Stimulated activated CD4-positive, alpha-beta T cell treated with anti-CD3 and anti-CD28 coated beads, TNF-alpha, amount 100 ng/mL, for 1 hour (primary cell): ENCODE data around the gene XRCC2.

Experiments used
- DNase-seq, 3 donors: peaks; one replicate each; pipeline ENCODE4 v3.0.0-alpha.2; 2020; ENCODE audit warnings: low read depth in 3 of 3, low spot score in 1 of 3

XRCC2 gene

DNA sequence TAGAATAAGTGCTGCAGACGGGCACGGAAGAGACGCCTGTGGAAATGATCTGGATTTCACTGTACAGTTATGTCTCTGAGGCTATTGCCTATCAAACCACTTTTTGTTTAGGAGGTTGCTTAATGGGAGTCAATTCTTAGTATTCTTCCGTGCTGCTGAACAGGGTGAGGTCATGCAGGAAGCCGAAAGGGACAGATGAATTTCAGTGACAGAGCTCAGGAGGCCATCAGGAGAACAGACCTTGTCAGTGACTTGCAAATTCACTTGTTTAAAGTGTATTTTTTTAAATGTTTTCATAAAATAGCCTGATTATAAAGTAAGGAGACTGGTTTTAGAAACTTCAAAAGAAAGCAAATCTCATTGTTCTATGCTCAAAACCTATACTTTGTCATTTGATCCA lies 58.9 kb downstream of the XRCC2 start:
- no peak for DNase-seq

DNA sequence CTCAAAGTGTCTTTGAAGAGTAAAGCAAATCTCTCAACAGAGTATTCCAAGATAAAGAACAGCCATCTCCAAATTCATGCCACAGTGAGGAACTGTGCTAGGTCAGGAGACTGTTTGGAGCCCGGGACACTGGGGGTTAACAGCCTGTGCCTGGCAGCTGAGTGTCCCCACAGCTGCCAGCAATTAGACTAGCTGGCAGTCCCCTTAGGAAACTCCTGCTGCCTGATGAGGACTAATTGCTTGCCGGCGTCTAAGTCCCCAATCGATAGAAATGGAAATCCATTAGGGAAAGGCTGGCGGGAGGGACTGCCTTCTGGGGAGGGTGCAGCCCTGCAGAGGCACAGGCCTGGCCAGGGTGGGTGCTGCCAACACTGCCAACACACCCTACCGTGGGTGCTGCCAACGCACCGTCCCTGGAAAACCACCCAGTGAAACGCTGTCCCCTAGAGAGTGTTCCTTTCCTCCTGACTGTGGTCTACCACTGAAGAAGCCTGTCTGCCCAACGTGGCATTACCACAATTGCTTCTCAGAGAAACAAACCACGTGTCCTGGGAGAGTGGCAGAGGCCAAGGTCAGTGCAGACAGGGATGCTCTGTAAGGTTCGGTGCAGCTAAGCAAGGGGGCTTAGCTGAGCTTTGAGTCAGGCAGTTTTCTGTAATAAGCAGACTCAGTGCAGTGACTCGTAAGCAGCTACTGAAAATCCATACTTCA lies 60.8 kb downstream of the XRCC2 start:
- DNase-seq, result no peak

DNA sequence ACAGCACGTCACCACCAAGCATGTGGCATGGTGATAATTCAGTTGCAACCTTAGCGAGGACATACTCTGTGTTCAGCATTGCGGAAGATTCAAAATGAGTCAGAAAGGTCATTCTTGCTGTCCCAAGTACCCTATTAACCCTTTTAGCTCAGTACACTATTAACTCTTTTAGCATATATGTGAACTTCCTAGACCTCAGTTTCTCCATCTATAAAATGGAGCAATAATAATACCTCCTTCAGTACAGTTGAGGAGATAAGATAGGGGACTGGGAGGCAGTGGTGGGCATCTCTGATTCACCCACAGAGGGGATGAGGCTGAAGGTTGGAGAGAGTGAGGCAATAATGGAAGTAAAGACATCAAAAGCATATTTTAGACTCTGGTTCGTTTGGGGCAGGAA lies 67.3 kb downstream of the XRCC2 start:
- no peak for DNase-seq

DNA sequence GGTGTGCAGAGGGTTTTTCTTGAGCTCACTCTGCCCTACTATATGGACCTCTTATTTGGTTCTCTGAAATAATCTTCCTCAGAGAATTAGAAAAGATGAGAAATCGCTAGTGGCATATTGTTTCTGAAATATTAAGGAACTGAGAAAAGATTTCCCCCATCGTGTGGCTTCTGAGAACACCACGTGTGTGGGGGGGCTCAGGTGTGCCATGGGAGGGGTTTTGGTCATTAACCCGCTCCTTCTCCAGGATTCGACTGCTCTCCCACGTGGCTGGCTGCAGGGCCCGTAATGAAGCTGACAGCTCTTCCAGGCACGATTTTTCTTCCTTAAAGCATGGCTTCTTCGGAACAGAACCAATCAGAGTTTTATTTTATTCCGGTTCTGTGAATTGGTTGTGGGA lies 67.7 kb downstream of the XRCC2 start:
- DNase-seq, result no peak

DNA sequence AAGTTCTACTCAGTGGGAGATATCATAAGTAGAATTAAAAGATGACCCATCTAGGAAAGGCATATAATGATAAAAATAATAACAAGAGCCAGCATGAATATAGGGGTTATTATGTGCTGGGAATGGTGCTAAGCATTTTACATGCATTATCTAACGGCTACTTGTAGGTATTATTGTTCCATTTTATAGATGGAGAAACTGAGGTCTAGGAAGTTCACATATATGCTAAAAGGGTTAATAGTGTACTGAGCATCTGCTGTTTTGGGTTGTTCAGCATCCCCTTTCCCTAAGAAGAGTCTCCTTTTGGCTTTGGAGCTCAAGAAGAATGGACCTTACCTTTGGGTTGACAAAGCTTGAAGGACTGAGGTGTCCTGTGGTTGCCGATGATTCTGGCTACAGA lies 68.9 kb downstream of the XRCC2 start:
- no peak for DNase-seq

DNA sequence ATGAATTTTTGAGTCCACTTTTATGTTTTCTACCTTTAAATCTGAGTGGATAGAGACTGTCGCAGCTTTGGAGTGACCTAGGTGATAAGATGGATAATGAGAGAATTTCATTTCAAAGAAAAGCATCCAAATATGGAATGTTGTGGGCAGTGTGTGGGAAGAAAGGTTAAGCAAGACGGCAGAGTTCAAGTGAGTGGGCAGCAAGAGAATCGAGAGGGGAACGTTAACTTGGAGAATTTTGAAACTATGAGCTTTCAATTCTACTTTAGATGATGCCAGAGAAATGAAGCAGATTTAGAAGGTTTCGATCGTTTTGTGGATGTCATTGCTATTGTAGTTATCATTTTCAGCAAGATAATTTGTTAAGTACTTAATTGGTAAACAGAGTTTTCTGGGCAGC lies 73.0 kb downstream of the XRCC2 start:
- no peak for DNase-seq

DNA sequence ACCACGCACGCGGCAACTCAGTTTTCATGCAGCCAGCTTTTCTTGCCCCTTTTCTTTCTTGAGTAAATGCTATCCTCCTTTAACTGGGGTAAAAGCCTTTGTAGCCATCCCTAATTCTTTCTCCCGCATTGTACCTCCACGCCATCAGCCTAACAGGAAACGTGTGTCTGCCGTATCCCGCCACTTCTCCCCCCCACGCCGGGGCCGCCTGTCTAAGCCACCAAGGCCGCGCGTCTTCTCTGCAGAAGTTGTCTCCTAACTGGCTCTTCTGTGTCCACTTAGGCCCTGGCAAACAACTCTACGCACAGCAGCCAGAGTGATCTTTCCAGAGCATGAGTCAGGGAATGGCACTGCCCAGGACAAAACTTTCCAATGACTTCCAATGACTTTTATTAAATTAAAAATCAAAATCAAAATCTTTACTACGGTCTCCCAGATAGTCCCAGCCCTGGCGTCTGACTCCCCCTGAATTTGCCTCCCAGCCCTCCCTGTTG lies 74.6 kb downstream of the XRCC2 start:
- DNase-seq, result no peak

DNA sequence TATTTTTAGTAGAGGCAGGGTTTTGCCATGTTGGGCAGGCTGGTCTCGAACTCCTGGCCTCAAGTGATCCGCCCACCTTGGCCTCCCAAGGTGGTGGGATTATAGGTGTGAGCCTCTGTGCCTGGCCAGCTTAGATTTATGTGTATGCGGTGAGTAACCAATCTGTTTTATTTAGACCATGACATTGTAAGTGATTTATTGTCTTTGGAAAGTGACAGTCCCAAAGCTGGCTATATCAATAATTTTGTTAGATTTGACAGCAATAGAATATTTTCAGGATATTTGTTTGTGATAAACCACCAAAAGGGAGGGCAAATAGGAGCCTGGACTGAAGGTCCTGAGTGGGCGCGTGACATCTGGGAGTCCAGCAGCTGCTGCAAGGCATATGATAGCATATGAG lies 75.7 kb downstream of the XRCC2 start:
- no peak for DNase-seq

DNA sequence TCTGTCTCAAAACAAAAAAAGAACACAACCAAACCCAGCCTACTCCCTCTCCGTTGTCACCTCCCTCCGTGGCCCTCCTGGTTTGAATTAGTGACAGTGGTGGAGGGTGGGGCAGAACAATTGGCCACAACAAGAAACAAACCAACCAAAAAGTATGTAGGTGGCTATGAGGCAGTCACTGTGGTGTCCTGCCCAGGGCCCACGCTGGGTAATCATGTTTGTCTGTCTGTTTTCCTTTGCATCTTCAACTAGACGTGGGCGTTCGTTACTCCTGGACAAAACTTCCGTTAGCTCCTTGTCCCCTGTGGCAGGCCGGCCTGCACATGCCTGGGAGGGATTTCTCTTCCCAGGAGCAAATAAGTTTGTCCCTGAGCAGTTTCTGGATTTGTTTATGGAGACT lies 78.4 kb downstream of the XRCC2 start:
- DNase-seq, result no peak

DNA sequence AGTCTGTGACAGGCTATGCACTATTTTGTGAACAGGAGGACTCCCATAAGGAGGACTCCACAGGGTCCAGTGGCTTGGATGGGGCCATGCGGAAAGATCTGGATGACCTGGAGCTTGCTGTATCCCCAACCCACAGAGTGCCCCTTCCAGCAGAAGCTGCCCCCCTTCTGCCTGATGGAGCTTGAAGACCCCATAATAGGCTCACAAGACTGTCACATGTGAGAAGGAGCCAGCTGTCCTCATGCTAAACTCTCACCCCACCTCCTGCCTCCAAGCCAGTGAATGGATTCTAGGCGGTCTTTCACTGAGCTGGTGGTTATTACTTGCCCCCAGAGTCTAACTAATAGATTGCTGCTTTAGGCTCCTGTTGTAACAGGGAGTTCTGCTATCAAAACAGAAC lies 79.1 kb downstream of the XRCC2 start:
- DNase-seq, result no peak
